HG03521 (cell line): ENCODE results near the gene NPIPA3.
"Not testable (repeated sequence)": the region's sequence is repeated elsewhere in the genome, so short reads cannot be mapped to it uniquely, and the experiment has no call there.

Source experiments
- ATAC-seq: cut with Tn5 transposase; IDR thresholded peaks from one replicate; pipeline ENCODE4 v1.9.1; 2021; ENCODE audit warnings: mild to moderate bottlenecking, moderate library complexity; ENCODE audit not compliant: unreplicated experiment

NPIPA3 gene

DNA sequence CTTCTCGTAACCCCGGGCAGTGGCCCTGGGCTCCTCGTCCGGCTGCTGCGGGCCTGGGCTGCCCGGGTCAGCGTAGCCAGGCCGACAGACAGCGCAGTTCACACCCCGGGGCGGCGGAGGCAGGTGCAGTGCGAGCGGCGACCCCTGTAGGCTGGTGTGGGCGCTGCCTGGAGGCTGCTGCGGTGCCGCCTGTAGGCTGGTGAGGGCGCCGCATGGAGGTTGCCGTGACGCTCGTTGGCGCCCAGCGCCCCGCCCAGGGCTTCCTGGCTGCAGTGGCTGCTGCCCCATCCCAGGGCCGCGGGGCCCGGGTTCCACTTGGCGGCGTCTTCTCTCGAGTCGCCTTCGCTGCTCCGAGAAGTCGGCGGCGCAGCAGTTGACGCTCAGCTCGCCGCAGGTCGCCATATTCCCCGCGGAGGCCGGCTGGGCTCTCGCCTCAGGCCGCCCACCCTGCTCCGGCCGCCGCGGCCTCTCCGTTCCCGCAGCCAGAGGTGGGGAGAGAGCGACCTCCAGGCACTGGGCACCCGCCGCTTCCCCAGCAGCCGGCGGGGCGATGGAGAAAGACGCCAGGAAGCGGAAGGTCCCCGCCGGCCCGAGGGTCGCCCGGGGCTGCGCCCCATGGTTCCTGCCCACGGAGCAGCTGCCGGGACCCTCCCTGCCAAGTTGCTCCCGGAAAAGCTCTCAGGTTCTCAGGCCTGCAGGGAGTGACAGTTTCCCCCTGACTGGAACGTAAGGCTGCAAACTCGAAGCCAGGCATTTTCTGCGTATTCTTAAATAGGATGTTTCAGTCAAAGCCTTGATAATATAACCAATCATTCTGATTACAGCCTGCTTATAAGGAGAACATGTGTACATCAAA is at the start of gene NPIPA3:
Gene NPIPA3, plus strand, starts transcription at position 256 of the 856 bp plus-strand sequence. CDS start 5,533 bp downstream, outside the sequence.
- ATAC-seq: peak; percentile 94

GRCh38 chr16:14658063-14658462 is 45.1 kb upstream of the NPIPA3 start:
- ATAC-seq: no peak

GRCh38 chr16:14667347-14668266 is 35.6 kb upstream of the NPIPA3 start:
- no peak for ATAC-seq

DNA sequence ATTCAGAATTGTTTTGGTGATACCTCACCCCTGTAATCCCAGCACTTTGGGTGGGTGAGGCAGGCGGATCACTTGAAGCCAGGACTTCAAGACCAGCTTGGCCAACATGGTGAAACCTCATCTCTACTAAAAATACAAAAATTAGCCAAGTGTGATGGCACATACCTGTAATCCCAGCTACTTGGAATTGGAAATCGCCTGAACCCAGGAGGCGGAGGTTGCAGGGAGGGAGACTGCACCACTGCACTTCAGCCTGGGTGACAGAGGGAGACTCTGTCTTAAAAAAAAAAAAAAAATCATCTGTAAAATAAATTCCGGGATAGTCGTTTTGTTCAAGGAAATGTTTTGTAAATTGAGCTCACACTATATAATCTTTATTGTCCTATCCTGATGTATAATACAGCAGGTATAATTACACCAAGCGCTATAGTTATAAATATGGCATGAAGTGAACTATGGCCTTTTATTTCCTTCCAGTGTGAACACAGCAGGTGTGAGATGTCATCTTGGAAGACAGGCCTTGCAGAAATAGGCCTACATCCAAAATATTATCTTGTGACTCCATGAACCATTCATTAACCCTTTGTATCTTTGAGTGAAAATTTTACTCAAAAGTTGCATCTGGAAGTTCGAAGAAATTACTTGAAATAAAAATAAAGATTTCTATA is 34.5 kb upstream of the NPIPA3 start:
- no peak for ATAC-seq

- no peak for ATAC-seq
Measured at GRCh38 chr16:14669776-14670175, 33.4 kb upstream of the NPIPA3 start.

GRCh38 chr16:14672403-14672971 is 30.7 kb upstream of the NPIPA3 start:
- ATAC-seq: peak; percentile 69

DNA sequence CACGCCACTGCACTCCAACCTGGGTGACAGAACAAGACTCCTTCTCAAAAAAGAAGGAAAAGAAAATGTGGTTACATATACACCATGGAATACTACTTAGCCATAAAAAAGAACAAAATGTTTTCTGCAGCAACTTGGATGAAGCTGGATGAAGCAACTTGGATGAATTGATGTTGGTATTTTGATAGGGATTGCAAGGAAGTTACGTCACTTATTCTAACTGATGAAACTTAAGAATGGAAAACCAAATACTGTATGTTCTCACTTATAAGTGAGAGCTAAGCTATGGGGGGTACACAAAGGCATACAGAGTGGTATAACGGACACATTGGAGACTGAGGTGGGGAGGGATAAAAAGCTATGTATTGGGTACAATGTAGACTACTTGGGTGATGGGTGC is 26.6 kb upstream of the NPIPA3 start:
- ATAC-seq: no peak

- no peak for ATAC-seq
Measured at GRCh38 chr16:14677627-14678026, 25.6 kb upstream of the NPIPA3 start.

DNA sequence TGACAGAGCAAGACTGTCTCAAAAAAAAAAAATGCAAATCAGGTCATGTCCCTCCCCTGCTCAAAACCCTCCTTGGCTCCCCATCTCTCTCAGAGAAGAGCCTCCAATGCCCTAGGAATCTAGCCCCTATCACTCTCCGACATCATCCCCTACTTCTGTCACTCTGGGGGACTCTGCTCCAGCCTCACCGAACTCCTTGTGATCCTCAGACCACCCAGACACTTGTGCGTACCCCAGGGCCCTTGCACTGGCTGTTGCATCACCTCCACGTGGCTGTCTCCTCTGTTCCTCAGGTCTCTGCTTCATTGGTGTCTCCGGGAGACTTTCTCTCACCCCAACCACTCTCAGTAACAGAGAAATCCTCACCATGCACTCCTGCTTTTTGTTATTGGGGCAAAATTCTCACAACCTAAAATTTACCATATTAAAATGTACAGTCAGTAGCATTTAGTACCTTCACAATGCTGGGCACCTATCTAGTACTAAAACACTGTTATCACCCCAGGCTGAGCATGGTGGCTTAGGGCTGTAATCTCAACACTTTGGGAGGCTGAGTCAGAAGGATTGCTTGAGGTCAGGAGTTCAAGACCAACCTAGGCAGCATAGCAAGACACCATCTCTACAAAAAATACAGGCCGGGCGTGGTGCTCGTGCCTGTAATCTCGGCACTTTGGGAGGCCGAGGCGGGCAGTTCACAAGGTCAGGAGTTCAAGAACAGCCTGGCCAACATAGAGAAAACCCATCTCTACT is 24.3 kb upstream of the NPIPA3 start:
- no peak for ATAC-seq

DNA sequence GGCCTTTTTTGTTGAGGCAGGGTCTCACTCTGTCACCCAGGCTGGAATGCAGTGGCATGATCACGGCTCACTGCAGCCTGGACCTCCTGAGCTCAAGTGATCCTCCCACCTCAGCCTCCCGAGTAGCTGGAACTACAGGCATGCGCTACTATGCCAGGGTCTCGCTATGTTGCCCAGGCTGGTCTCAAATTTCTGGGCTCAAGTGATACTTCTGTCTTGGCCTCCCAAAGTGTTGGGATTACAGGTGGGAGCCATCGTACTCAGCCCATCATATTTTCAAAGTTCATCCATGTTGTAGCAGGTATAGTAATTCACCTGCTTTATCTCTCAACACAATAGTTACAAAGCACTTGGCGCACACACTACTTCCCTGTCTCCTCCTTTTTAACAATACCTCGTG is 22.8 kb upstream of the NPIPA3 start:
- not testable (repeated sequence) for ATAC-seq

DNA sequence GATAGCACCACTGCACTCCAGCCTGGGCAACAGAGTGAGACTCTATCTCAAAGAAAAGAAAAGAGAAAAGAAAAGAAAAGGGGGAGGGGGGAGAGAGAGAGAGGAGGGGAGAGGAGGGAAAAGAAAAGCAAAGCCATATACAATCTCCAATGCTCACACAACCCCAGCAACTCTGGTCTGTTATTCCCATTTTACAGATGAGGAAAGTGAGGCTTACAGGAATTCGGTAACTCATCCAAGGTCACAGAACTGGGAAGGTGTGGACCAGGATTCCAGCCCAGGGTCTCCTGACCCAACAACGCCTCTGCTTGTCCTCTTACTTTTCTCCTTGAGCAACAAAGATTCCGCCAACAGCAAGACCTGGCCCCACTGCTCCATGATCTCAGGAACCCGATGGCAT is 22.1 kb upstream of the NPIPA3 start:
- no peak for ATAC-seq

GRCh38 chr16:14682121-14682520 is 21.1 kb upstream of the NPIPA3 start:
- ATAC-seq: no peak

DNA sequence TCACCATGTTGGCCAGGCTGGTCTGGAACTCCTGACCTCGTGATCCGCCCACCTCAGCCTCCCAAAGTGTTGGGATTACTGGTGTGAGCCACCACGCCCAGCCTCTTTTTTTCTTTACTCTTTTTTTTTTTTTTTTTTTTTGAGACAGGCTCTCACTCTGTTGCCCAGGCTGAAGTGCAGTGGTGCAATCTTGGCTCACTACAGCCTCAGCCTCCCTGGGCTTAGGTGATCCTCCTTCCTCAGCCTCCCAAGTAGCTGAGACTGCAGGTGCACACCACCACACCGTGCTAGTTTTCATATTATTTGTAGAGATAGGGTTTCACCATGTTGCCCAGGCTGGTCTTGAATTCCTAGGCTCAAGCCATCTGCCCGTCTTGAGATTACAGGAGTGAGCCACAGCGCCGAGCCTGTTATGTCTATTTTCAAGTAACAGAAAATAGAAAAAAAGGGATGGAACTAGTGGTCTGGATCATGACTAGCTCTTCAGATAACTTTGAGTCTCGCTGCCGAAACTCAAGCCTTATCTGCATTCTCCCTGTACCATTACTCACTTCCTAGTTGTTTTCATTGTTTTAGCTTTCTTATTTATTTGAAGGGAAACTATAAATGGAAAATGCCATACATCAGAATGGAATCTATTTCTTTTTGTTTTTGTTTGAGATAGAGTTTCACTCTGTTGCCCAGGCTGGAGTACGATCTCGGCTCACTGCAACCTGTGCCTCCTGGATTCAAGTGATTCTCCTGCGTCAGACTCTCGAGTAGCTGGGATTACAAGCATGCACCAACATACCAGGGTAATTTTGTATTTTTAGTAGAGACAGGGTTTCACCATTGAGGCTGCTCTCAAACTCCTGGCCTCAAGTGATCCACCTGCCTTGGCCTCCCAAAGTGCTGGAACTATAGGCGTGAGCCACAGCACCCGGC is 17.1 kb upstream of the NPIPA3 start:
- ATAC-seq: not testable (repeated sequence)

GRCh38 chr16:14694129-14694528 is 9.1 kb upstream of the NPIPA3 start, which contains the start of gene PLA2G10:
Gene PLA2G10 (minus strand): TSS chr16:14694308. CDS start chr16:14694229, 79 bp downstream.
- not testable (repeated sequence) for ATAC-seq

DNA sequence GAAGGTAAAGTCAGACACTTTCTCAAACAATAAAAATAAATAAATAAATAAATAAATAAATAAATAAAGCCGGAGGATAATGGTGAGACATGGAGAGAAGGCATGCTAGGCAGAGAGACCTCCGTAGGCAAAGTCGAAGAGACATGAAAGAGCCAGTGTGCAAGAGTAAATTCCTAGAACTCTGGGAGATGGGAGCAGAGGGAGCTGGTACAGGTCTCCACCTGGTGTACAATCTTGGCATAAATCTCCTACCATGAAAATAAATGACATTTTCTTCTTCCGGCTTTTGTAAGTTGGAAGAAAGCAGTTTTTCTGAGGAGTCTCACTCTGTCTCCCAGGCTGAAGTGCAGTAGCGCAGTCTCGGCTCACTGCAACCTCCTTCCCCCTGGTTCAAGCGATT is 1.4 kb upstream of the NPIPA3 start:
- not testable (repeated sequence) for ATAC-seq

DNA sequence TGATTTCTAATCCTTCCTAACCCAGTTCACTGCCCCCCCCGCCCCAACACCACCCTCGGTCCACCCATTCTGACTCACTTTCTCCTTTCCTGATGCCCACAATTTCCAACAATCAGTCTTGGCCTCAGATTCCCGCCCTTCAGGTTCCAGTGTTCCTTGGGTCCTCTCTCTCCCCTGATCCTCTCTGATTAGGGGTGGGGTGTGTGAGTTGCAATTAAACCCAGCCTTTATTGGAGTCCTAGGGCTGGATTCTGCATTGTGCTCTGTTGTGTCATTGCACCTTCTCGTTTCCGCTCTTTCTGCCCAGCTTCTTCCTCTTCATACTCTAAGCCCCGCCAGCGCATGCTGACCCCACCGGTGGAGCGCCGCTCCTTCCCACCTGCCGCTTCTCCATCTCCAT is 539 bp upstream of the NPIPA3 start:
- ATAC-seq: not testable (repeated sequence)

DNA sequence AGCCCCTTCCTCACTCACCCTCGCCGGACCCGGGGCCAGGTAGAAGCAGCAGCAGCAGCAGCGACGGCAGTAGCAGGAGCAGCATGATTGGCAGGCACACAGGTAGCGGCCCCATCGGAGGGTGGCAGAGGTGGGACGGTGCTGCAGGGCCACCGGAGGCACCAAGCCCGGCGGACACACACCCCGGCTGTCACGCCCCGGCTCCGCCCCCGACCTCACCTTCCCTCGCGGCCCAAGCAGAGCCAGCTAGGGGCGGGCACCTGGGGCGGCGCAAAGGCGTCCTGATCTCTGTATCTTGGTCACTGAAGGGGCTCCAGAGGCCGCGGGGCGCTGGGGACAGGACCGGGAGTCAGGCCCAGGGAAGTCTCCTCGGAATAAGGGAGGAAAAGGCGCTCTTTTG is 30.0 kb downstream of the NPIPA3 start:
- not testable (repeated sequence) for ATAC-seq

DNA sequence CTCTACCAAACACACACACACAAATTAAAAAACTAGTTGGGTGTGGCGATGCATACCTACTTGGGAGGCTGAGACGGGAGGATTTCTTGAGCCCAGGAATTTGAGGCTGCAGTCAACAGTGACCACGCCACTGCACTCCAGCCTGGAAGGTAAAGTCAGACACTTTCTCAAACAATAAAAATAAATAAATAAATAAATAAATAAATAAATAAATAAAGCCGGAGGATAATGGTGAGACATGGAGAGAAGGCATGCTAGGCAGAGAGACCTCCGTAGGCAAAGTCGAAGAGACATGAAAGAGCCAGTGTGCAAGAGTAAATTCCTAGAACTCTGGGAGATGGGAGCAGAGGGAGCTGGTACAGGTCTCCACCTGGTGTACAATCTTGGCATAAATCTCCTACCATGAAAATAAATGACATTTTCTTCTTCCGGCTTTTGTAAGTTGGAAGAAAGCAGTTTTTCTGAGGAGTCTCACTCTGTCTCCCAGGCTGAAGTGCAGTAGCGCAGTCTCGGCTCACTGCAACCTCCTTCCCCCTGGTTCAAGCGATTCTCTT is 37.7 kb downstream of the NPIPA3 start:
- not testable (repeated sequence) for ATAC-seq
